HG03060 (cell line): Measurements from ENCODE around the gene IMPG1.
"Not testable (repeated sequence)": the region's sequence is repeated elsewhere in the genome, so short reads cannot be mapped to it uniquely, and the experiment has no call there.

Experiments
- ATAC-seq: cut with Tn5 transposase; IDR thresholded peaks from one replicate; pipeline ENCODE4 v1.9.1; 2021; ENCODE audit warnings: low read depth, moderate number of reproducible peaks; ENCODE audit not compliant: unreplicated experiment

IMPG1 gene

GRCh38 chr6:75952128-75952527 is 120.3 kb downstream of the IMPG1 start:
- no peak for ATAC-seq

GRCh38 chr6:75947935-75948334 is 124.5 kb downstream of the IMPG1 start:
- no peak for ATAC-seq

GRCh38 chr6:75946146-75946831 is 126.2 kb downstream of the IMPG1 start:
- peak; percentile 70 for ATAC-seq

DNA sequence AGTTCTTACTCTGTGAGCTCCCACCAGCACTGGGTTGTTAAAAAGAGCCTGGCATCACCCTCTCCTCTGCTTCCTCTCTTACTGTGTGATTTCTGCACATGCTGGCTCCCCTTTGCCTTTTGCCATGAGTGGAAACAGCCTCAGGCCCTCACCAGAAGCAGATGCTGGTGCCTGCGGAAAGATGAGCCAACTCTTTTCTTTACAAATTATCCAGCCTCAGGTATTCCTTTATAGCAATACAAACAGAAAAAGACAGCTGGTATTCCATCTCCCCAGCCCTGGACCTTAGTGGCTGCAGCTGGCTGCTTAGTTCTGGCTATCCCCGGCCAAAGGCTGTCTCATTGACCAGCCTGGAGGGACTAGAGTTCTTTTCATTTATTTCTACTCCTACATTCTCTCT is 129.1 kb downstream of the IMPG1 start:
- no peak for ATAC-seq

GRCh38 chr6:75941509-75941908 is 131.0 kb downstream of the IMPG1 start:
- no peak for ATAC-seq

- ATAC-seq, result no peak
Observed at GRCh38 chr6:75940564-75940963, 131.9 kb downstream of the IMPG1 start.

- ATAC-seq, result no peak
Observed at GRCh38 chr6:75937846-75938245, 134.6 kb downstream of the IMPG1 start.

DNA sequence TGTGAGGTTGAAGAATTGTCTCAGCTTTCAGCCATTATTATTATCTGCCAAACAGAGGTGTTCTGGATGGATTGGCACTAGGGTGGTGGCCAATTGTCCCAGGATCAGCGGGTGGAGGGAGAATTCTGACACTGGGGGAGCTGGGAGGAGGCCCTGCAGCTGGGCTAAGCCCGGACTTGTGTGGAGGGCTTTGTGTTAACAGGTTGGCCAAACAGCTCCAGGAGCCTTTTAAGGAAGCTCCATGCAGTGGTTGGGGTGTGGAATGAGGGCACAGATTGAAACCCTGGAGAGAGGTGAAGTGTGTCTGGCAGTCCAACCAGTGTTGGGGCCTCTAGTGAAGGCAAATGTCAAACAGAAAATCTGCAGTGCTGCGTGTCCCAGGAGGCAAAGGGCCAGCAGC is 135.8 kb downstream of the IMPG1 start:
- no peak for ATAC-seq

DNA sequence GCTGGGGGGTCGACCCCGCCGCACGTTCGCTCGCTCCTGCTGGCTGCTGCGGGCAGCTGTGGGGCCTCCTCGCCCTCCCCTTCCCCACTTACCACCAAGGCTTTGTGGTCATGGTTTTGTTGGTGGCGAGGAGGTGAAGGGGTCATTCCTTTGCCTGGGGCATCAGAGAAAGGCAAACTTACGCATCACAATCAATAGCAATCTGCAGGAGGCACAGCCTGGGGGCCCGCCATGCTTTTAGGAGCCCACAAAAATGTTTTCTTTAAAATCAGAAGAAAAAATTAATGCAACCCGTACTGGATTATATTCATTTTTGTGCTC is 137.0 kb downstream of the IMPG1 start:
- no peak for ATAC-seq

- peak; percentile 33 for ATAC-seq
Observed at GRCh38 chr6:75934643-75935472, 137.6 kb downstream of the IMPG1 start.

DNA sequence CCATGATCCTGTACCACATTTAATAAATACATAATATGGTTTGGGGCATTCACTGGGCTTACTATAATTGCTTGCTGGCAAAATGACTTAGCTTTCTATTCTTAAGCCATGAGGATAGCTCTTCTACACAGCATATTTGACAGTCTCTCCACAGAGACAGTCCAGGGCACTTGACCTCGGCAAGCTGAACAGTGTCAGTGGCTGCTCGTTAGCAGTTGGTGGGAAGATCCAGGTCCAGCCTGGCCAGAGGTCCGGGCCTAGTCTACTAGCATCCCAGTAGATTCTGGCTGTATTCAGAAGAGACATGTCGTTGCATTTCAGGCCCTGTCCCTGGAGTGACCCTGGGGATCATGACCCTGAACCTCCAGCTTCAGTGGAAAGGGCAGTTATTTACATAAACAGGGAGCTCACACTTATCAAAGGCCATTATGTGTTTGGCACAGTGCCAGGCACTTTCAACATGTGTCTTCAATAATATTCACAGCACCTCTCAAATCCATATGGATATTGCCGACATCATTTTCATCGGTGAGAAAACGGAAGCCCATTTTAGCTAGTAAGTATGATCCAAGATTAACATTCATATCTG is 139.0 kb downstream of the IMPG1 start:
- no peak for ATAC-seq

GRCh38 chr6:75932067-75932466 is 140.4 kb downstream of the IMPG1 start:
- ATAC-seq, result peak; percentile 50

- ATAC-seq, result no peak
Observed at GRCh38 chr6:75931011-75931680, 141.3 kb downstream of the IMPG1 start.

DNA sequence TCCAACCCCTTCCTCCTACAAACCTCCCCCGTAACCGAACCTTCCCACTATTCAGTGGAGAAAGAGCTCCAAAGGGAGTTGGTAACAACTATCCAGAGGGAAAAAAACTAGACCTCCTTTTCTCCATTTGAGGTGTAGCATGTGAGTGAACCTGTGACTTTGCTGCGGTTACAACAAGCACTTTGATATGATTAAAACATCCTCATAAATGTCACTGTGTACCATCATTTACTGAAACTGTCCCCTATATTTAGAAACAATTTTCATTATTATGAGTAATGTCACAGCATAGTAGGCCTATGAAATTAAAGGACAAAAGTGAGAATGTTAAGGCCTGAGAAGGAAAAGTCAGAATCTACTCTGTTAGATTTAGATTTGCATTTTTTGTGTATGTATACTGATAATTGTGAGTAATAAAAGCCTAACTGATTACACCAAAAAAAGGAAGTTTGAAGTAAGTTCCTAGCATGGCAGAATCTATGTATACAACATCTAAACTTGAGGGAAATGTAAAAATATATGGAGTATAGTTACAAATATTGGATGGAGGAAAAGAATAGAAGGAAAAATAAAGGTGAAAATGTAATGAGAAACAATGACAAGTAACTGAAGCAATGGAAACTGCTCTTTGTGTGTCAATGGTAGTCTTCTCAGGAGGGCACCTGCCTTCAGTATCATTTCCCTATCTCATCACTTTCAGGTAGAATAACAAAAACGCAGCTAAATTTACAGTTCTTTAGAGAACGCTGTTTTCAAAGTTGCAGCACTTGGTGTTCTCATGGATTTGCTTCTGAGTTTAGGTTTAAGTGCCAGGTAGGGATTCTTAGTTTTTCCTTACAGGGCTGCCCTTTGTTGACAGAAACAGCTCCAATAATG is 145.9 kb downstream of the IMPG1 start:
- no peak for ATAC-seq

DNA sequence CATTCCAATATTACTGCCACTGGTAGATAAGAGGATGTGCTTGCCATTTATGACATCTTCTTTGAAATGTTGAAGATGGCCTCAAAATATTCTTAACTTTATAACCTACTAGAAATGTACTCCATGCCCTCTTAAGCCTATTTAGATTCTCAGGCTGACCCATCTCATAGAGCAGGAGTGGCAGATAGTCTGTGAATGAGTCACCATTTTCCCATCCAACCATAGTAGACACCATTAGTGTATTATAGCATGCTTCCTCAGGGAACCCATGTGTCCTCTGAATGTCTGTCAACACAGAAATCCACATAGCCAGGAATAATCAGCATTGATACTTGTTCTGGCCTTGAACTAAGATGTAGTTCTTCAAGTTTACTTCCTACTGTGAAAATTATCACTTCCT is 150.2 kb downstream of the IMPG1 start:
- ATAC-seq, result no peak

DNA sequence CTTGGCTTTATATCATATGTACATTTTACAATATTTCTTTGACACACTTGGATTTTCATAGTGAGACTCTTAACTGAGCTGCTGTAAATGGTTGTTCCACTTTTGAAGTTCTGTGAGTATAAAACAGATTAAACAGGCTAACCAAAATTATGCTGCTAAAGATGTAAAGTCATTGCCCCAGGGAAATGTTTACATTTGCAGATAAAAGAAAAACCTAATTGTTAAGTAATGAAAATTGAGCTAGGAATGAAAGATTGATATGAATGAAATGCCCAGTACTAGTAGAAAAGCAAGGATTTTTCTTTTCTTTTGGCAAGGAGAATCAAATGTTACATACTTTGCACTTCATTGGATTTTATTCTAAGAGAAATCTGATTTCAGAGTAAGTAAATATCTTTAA is 159.4 kb downstream of the IMPG1 start:
- ATAC-seq, result no peak

DNA sequence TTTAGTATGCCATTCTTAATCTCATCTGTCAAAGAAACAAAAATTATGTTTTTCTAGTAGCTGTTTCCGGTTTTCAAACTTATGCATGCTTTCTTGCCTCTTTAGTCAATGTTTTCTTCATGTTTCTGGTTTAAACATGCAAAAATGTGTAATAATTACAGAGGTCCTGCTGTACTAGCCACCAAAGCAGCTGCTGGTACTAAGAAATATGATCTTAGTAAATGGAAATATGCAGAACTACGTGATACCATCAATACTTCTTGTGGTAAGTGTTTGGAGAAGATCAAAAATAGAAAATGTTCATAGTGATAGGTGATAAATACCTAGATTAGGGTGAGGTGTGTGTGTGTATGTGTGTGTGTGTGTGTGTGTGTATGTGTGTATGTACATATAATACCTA is 165.0 kb downstream of the IMPG1 start:
- ATAC-seq, result no peak

- no peak for ATAC-seq
Observed at GRCh38 chr6:75906871-75907270, 165.6 kb downstream of the IMPG1 start.

DNA sequence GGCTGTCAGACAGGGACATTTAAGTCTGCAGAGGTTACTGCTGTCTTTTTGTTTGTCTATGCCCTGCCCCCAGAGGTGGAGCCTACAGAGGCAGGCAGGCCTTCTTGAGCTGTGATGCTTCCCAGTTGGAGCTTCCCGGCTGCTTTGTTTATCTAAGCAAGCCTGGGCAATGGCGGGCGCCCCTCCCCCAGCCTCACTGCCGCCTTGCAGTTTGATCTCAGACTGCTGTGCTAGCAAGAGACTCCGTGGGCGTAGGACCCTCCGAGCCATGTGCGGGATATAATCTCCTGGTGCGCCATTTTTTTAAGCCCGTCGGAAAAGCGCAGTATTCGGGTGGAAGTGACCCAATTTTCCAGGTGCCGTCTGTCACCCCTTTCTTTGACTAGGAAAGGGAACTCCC is 167.3 kb downstream of the IMPG1 start:
- not testable (repeated sequence) for ATAC-seq

DNA sequence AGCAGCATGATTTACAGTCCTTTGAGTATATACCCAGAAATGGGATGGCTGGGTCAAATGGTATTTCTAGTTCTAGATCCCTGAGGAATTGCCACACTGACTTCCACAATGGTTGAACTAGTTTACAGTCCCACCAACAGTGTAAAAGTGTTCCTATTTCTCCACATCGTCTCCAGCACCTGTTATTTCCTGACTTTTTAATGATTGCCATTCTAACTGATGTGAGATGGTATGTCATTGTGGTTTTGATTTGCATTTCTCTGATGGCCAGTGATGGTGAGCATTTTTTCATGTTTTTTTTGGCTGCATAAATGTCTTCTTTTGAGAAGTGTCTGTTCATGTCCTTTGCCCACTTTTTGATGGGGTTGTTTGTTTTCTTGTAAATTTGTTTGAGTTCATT is 172.2 kb downstream of the IMPG1 start:
- ATAC-seq, result not testable (repeated sequence)
